Colonic mucosa (tissue), 4 donors: ENCODE data around the gene ITGA3. TPM values are rescaled to one million over a fixed set of nuclear protein-coding genes. Genes with fewer than 3 reads are reported as not detected.
A peak's percentile ranks its signal among the peaks of the same experiment; 100 is the strongest.

Experiments used
- DNase-seq: peaks from one replicate; pipeline ENCODE4 v3.0.0-alpha.2; 2020
- H3K27ac ChIP-seq: fragments of 200-600 bp; one replicate; pipeline ENCODE4 v1.8.0; 2021
- H3K27me3 ChIP-seq: fragments of 200-600 bp; one replicate; pipeline ENCODE4 v1.8.0; 2021
- H3K36me3 ChIP-seq: fragments of 200-600 bp; one replicate; pipeline ENCODE4 v1.8.0; 2021
- H3K4me1 ChIP-seq: fragments of 200-600 bp; one replicate; pipeline ENCODE4 v1.8.0; 2021; ENCODE audit warnings: mild to moderate bottlenecking
- H3K4me3 ChIP-seq: fragments of 200-600 bp; one replicate; pipeline ENCODE4 v1.8.0; 2021
- H3K9ac ChIP-seq, 2 donors: one replicate each; pipeline ENCODE4 v1.7.0; 2013; ENCODE audit warnings: control low read depth in 2 of 2, low read depth in 2 of 2, low read length in 2 of 2
- H3K9me3 ChIP-seq: fragments of 200-600 bp; one replicate; pipeline ENCODE4 v1.8.0; 2021
- CTCF ChIP-seq: fragments of 200-600 bp; IDR thresholded peaks from one replicate; pipeline ENCODE4 v1.8.0; 2022; ENCODE audit warnings: antibody characterized with exemption, mild to moderate bottlenecking
- intact Hi-C: fragments of 100-400 bp; cut with DNase I; formaldehyde crosslinking; loops from one replicate; pipeline ENCODE4 v1.14.1; 2022
- total RNA-seq, 2 donors: library from RNA; stranded (reverse); fragmentation: NEBNext Ultra II Directional in 1 of 2; extraction: Animal tissue kit (Norgen Biotek cat#: 25700) in 1 of 2; gene quantifications; one replicate each; pipeline ENCODE4 v1.2.1, GENCODE V29; 2021
- donor health status: healthy.
- donor health status: DM: no; HTN: no; CAD: no.
- donor health status: DM: no; HTN: no; CAD: no.

ITGA3 gene
- total RNA-seq, 2 donors from 2014 or later, result 111 to 116 TPM

DNA sequence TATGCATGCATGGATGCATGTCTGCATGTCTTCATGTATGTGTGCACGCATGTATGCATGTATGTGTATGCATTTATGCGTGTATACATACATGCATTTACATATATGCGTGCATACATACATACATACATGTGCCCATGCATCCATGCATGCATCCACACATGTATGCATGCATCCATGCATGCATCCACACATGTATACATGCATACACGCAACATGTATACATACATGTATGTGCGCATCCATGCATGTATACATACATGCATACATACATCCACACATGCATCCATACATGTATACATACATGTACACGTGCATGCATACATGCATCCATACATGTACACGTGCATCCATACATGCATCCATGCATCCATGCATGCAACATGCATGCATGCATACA is 31.1 kb upstream of the ITGA3 start:
- intact Hi-C loops, result loop anchor here (5.0 kb wide), 1 partner anchor 52 kb away; no protein-coding TSS in a partner anchor
- no peak overlapping the region for H3K9ac ChIP-seq
- H3K27ac ChIP-seq, result no peak overlapping the region
- H3K9me3 ChIP-seq, result no peaks in the 10 kb centered on the region
- no peak for DNase-seq
- no peaks in the 10 kb centered on the region for H3K36me3 ChIP-seq
- H3K27me3 ChIP-seq, result no peaks in the 10 kb centered on the region
- no peak overlapping the region for H3K4me3 ChIP-seq
- TF ChIP-seq CTCF, result no peak
- H3K4me1 ChIP-seq, result no peaks in the 10 kb centered on the region

DNA sequence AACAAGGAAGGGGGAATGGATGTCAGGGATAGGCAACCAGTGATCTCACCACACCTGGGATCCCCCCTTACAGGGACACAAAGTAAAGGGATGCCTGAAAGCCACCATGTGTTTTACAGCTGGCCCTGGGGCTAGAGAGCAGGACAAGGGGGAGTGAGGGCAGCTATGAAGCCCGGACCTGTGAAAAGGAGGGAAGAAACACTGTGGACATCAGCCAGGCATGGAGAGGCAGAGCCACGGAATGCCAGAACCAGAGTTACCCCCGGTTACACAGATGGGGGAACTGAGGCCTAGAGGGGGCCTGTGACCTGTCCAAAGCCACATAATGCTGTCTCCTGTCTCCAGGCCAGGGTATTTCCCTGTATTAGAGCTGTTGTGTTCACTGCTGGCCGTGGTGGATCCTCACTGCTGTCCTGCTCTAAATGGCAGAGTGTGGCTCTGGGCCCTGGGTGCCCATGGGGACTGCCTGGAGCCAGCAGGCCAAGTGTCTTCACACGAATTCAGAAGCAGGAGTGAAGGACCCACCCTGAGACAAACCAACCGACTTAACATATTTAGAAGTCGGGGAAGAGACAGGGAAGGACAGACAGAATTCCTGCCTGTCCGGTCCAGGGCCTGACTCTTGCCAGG is 29.7 kb upstream of the ITGA3 start:
- no peaks in the 10 kb centered on the region for H3K4me1 ChIP-seq
- intact Hi-C loops, result loop anchor here (2.0 to 5.0 kb wide), 2 partner anchors 51 to 61 kb away; no protein-coding TSS in a partner anchor
- no peaks in the 10 kb centered on the region for H3K9me3 ChIP-seq
- no peaks in the 10 kb centered on the region for H3K36me3 ChIP-seq
- H3K4me3 ChIP-seq, result no peak overlapping the region
- no peak for DNase-seq
- H3K9ac ChIP-seq, result no peak overlapping the region
- no peak for TF ChIP-seq CTCF
- H3K27me3 ChIP-seq, result no peaks in the 10 kb centered on the region
- H3K27ac ChIP-seq, result no peak overlapping the region

- no peak overlapping the region for H3K9ac ChIP-seq
- peak; percentile 91 for DNase-seq
- H3K9me3 ChIP-seq, result no peaks in the 10 kb centered on the region
- H3K4me3 ChIP-seq, result no peak overlapping the region
- peak; percentile 99 for TF ChIP-seq CTCF
- no peaks in the 10 kb centered on the region for H3K4me1 ChIP-seq
- H3K27ac ChIP-seq, result no peak overlapping the region
- intact Hi-C loops, result loop anchor here (2.0 to 5.0 kb wide), 2 partner anchors 50 to 60 kb away; no protein-coding TSS in a partner anchor
- H3K27me3 ChIP-seq, result no peaks in the 10 kb centered on the region
- no peaks in the 10 kb centered on the region for H3K36me3 ChIP-seq
Measured at GRCh38 chr17:50026837-50027171, 29.1 kb upstream of the ITGA3 start.

DNA sequence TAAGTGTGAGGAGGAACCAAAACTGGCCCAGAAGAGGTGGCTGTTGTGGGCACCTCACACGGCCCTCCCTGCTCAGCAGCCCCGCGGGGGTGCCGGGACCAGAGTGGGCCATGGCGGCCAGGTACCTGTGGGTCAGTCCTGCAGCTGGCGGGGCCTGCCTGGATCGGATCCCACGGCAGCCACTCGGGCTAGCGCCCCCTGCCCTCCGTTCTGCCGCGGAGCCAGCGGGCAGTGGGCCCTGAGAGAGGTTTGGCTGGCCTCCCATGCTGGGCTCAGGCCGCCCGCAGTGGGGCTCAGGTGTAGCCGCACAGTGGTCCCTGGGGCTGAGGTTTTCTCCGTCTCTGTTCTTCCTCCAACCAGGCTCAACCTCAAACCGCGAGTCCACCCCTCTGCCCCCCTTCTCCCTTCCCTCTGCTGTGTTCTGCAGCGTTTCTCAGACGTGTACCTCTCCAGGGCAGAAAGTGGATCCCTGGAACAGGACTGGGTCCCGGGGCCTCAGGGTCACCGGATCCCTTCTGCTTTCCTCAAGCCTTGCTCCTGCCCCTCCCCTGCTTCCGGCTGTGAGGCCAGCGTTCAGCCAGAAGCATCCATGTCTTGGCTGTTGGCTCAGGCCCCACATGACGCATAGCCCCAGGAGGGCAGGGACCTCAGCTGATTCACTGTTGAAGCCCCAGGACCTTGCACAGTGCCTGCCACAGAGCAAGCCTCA is 28.6 kb upstream of the ITGA3 start:
- Histone ChIP-seq H3K4me1 (no peaks in the 10 kb centered on the region), H3K27me3 (no peaks in the 10 kb centered on the region), H3K4me3 (no peak overlapping the region), H3K9ac (peak overlapping the region in 1 of 2 donors; percentile 30), H3K36me3 (no peaks in the 10 kb centered on the region), H3K27ac (no peak overlapping the region), H3K9me3 (no peaks in the 10 kb centered on the region)
- peak; percentile 24 for TF ChIP-seq CTCF
- DNase-seq, result peak; percentile 56
- intact Hi-C loops, result loop anchor here (2.0 to 5.0 kb wide), 2 partner anchors 50 to 59 kb away; no protein-coding TSS in a partner anchor

- no peak for TF ChIP-seq CTCF
- Histone ChIP-seq H3K27ac (no peak overlapping the region), H3K4me1 (no peaks in the 10 kb centered on the region), H3K27me3 (no peaks in the 10 kb centered on the region), H3K4me3 (no peak overlapping the region), H3K36me3 (no peaks in the 10 kb centered on the region), H3K9me3 (no peaks in the 10 kb centered on the region), H3K9ac (no peak overlapping the region)
- intact Hi-C loops, result loop anchor here (2.0 to 5.0 kb wide), 2 partner anchors 49 to 59 kb away; no protein-coding TSS in a partner anchor
- no peak for DNase-seq
Measured at GRCh38 chr17:50027881-50028735, 27.8 kb upstream of the ITGA3 start.
